Upper lobe of left lung (tissue), 4 donors: ENCODE results near the gene AZU1.

ENCODE experiments used
- CTCF ChIP-seq, 6 experiments: fragments of 450-650 bp in 4 of 6; fragments of 200-600 bp in 2 of 6; sonication (generic) in 2 of 6; IDR thresholded peaks; one replicate each; pipeline ENCODE4 v1.5.1; 2016 to 2019; ENCODE audit warnings: antibody characterized with exemption in 6 of 6
- EP300 ChIP-seq, 4 donors: sonication (generic); formaldehyde crosslinking; IDR thresholded peaks; one replicate each; pipeline ENCODE4 v1.5.1; 2017; ENCODE audit warnings: antibody characterized with exemption in 4 of 4, control low read depth in 2 of 4
- POLR2A ChIP-seq, 4 donors: fragments of 450-650 bp; IDR thresholded peaks; one replicate each; pipeline ENCODE4 v1.5.1; 2016 to 2017; ENCODE audit warnings: antibody characterized with exemption in 4 of 4, mild to moderate bottlenecking in 2 of 4
- POLR2AphosphoS5 ChIP-seq, 2 donors: sonication (generic); formaldehyde crosslinking; IDR thresholded peaks; one replicate each; pipeline ENCODE4 v1.5.1; 2017; ENCODE audit warnings: antibody characterized with exemption in 2 of 2

GRCh38 chr19:863315-863620 is 35.6 kb downstream of the AZU1 start:
- TF ChIP-seq CTCF (IDR thresholded peaks at IDR 0.05) (no peak), POLR2AphosphoS5 (IDR thresholded peaks at IDR 0.05) (no peak), EP300 (IDR thresholded peaks at IDR 0.05) (no peak), POLR2A (IDR thresholded peaks at IDR 0.05) (no peak)
